Activated CD8-positive, alpha-beta memory T cell treated with anti-CD3 and anti-CD28 coated beads for 4 hours (primary cell): ENCODE results near the gene ATG9B.

ENCODE experiments used
- DNase-seq, 2 donors: peaks; one replicate each; pipeline ENCODE4 v3.0.0-alpha.2; 2020; ENCODE audit warnings: low read depth in 2 of 2

ATG9B gene

GRCh38 chr7:150966002-150966401 is 58.3 kb downstream of the ATG9B start:
- no peak for DNase-seq

GRCh38 chr7:150965273-150965830 is 58.9 kb downstream of the ATG9B start:
- no peak for DNase-seq
